GM19043 (cell line): ENCODE results near the gene ACTR1A.
"Not testable (repeated sequence)": the region's sequence is repeated elsewhere in the genome, so short reads cannot be mapped to it uniquely, and the experiment has no call there.

Source experiments
- ATAC-seq: cut with Tn5 transposase; IDR thresholded peaks from one replicate; pipeline ENCODE4 v1.9.1; 2021; ENCODE audit warnings: low read depth; ENCODE audit not compliant: unreplicated experiment

Gene ACTR1A

DNA sequence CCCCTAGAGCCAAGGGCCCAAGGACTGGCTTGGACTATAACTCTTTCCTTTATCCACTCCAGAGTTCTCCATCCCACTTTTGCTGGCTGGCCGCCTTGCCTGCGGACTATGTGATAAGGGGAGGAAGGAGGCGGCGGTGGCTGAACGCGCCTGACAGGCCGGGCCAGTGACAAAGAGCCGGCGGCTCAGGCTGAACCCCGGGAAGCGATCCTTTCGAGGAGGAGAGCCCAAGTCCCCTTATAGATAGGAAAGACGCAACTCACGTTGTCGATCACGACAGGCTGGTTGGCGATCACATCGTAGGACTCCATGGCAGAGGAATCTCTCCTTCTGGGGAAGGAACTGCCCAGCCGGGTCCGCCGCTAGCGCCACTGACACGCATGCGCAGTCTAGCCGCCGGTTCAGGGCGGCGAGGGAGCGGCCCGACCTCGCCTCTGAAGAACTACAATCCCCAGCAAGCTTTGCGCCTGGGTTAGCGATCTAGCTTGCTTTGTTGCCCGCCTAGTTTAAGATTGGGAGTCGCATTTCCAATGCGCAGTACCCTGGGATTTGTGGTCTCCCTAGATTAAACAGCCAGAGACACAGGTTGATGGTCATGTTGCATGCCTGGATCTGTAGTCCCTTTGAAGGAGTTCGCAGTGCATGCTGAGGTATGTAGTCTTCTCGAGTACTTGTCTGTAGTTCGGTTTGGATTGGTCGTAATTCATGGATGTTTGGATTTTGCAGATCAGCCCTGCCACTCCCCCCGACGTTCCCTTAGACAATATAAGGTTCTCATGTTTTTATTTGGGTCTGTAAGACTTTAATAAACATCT, at the start of gene ACTR1A:
ACTR1A (minus strand) TSS at position 376 of the 815 bp plus-strand sequence; CDS start at position 311, 65 bp downstream.
- peak; percentile 47 for ATAC-seq

DNA sequence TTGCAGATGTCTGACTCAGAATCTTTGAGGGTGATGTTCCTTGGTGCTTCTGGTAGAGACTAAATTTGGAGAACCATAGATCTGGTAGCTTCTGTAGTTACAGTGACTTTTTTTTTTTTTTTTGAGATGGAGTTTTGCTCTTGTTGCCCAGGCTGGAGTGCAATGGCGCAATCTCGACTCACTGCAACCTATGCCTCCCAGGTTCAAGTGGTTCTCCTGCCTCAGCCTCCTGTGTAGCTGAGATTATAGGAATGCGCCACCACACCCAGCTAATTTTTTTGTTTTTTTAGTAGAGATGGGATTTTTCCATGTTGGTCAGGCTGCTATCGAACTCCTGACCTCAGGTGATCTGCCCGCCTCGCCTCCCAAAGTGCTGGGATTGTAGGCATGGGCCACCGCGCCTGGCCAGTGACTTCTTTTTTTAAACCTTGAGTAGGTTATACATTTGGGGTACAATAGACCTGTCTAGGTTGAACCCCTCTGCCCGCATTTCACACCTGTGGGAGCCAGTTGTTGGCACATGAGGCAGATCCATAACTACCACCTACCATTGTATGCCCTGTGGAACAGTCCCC, 48.2 kb upstream of the ACTR1A start:
- no peak for ATAC-seq

DNA sequence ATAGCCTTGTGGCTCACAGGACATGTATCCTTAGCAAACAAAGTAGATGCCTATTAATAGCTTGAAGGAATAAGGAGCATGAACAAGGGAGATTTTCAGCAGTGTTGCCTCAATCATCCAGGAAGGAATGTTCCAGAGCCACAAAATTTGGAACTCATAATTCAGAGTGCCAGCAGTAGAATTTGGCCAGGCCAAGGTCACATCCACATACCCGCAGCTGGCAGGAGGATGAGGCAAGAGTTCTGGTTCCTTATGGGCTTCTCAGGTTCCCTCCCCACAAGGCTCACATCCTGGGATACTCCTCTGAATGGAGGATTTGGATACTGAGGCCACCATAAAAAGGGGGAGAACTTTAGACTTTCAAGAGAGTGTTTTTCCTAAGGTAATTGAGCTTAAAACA, 47.0 kb upstream of the ACTR1A start:
- ATAC-seq: no peak

DNA sequence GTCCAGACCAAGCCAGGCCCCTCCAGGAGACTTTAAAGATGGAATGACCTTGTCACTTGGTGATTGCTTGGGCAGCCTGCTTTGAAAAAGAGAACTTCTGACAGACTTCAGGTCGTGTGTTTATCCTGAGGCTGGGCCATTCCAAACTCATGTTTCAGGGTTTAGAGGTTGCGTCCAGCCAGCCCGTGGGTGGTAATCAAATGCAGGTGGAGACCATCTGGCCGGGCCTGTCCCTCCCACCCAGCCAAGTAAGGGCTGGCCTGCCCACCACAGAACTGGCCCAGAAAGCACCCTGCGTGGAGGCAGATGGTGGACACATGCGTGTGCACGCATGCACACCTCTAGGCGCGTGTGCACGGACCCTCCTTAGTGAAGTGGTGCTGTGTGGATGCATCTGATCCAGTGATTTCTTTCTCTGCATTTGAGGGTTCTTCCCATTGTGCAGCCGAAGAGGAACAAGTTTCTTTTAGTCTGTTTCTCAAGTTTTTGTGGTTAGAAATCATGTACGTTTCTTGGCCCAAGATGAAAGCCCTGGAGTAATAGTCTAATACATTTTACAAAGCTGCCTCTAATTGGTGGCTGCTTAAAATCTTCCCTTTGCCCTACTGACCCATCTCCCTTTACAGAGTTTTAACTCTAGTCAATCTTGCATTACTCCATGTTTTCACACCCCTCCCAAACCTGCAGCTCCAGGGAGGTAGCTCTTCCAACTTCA, 44.3 kb upstream of the ACTR1A start:
- ATAC-seq: no peak

DNA sequence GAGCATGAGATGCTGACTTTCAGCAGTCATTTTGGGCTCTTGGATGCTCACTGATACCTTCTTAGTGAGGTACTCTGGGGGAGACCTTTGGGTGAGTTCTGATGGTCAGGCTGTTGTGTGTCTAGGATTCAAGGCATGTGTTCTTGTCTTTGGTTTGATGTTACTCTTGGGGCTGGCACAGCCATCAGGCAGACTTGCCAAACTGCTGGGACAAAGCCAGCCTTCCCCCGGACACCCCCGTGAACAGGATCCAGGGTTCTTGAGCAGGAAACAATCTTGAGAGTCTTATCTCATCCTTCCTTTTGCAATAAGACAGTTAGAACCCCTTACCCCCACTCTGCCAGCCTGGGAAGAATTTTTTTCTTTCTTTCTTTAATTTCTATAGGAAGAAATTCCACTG, 43.5 kb upstream of the ACTR1A start:
- ATAC-seq: no peak

DNA sequence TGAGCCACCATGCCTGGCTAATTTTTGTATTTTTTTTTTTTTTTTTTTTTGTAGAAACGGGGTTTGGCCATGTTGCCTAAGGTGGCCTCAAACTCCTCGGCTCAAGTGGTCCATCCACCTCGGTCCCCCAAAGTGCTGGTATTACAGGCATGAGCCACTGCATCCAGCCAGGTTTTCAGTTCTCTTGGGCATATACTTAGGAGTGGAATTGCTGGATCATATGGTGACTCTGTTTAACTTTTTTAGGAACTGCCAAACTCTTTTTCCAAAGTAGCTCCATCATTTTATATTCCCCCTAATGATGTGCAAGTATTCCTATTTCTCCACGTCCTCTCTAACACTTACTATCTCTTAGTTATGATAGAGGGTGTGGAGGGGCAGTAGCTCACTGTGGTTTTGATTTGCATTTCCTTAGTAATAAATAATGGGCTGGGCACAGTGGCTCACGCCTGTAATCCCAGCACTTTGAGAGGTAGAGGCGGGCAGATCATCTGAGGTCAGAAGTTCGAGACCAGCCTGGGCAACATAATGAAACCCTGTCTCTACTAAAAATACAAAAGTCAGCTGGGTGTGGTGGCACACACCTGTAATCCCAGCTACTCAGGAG, 42.9 kb upstream of the ACTR1A start:
- no peak for ATAC-seq

DNA sequence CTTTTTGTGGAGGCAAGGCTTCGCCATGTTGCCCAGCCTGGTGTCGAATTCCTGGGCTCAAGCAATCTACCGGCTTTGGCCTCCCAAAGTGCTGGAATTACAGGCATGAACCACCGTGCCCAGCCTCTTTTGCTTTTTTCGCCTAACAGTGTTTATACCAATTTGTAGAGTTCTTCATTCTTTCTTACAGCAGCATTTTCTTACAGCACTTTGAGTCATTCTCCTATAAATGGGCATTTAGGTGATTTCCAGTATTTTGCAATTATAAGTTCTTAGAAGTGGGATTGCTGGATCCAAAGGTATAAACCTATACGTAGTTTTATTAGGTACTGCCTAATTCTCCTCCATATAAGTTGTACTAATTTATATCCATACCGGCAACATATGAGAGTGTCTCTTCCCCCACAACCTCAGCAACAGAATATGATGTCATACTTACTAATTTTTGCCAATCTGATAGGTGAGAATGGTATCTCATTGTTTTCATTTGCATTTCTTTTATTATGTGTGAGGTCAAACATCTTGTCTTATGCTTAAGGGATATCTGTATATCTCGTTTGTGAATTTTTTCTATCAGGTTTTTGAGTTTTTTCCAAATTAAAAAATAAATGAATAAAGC, 40.4 kb upstream of the ACTR1A start:
- no peak for ATAC-seq

DNA sequence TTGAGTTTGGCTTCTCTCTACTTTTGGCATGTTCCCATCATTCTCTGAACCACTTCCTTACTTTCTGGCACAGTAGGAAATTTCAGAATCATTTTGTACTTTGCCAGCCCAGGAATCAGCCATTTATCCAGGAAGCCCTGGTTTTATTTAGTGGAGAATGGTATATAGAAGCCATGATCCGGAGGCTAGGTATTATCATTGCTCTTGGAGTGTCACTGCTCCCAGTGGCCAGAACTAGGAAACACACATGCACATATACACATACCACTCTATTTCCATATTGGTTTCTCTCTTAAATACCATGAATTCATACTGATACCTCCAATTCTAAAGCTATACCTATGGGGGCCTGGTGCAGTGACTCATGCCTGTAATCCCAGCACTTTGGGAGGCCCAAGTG, 37.5 kb upstream of the ACTR1A start:
- ATAC-seq: peak; percentile 77

DNA sequence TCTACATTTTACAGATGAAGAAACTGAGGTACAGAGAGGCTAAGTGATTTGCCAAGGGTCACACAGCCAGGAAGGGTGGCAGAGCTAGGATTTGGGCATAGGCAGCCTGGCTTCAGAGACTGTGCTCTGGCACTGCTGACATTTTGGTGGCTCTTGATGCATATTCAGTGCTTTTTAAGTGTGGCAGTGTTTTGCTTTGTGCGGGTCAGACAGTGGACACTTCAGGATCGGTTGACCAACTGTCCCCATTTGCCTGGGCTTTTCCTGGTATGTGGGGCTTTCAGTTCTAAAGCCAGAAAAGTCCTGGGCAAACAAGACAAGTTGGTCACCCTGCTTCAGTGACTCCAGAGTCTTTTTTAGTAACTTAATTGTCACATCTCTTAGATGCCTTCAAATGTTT, 36.3 kb upstream of the ACTR1A start:
- ATAC-seq: no peak

DNA sequence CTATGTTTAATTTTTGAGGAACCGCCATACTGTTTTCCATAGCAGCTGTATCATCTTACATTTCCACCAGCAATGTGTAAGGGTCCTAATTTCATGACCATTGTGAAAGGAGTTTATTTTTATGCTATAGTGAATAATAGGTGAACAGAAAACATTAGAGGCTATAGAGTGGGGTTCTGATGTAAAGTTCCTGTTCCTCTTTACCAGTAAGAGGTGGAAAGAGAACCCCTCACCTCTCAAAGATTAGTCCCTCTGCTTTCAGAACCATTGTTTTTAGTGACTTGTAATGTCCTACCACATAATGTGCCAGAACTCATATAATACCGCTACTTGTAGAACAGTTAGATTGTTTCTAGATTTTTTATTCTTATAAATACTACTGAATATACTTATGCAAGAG, 35.4 kb upstream of the ACTR1A start:
- ATAC-seq: no peak

DNA sequence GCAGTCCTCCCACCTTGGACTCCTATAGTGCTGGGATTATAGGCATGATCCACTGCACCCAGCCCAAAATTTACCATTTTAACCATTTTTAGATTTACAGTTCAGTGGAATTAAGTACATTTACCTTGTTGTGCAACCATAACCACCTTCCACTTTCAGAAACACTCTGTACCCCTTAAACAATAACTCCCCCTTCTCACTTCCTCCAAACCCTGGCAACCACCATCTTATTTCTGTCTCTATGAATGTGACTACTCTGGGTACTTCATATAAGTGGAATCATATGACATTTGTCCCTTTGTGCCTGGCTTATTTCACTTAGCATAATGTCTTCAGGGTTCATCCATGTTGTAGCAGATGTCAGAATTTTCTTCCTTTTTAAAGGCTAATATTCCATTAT, 34.9 kb upstream of the ACTR1A start:
- no peak for ATAC-seq

DNA sequence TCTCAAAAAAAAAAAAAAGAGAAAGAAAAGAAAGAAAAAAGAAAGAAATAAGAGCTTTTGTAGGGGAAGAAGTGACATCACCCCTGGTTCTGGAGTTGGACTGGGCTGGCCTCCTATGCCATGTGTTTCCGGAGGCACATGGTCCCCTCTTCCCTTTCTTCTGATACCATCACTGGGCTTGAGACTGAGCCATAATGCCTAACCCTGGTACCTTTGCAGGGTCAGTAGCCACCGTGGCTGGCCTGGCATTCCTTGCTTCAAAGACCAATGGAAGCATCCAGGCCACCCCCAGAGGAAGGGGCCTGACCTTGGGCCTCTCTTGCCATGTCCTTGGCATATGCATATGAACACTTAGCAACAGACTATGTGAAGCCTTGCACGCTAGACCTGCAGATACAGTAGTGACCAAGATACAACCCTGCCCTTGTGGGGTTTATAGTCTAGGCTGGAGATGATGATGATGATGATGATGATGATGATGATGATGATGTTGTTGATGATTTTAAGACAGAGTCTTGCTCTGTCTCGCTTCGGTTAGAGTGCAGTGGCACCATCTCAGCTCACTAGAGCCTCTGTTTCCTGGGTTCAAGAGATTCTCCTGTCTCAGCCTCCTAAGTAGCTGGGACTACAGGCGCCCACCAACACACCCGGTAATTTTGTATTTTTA, 33.1 kb upstream of the ACTR1A start:
- no peak for ATAC-seq

DNA sequence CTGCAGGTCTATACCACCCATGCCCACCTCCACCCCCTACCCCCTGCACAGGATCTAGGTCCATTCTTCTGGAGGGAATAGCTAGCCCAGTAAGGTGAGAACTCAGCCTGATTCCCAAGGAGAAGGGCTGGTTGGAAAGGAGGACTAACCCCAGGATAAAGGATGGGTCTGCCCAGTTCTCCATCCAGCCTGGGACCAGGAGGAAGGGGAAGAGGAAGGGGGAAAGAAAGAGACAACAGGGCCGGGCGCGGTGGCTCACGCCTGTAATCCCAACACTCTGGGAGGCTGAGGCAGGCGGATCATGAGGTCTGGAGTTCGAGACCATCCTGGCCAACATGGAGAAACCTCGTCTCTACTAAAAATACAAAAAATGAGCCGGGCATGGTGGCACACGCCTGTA, 32.5 kb upstream of the ACTR1A start:
- ATAC-seq: not testable (repeated sequence)

DNA sequence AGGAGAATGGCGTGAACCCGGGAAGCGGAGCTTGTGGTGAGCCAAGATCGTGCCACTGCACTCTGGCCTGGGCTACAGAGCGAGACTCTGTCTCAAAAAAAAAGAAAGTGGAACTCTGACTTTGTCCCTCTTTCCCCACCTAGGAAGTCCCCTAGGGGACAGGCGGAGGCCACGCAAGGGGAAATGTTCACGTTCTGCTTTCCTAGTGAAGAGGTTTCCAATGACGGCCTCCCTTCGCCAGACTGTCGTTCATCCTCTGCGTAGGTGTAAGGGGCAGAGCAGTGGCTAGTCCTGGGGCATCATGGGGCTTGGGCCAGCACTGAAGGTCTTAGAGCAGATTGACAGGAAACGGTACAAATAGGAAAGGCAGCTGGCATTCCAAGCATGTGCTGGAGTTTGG, 31.8 kb upstream of the ACTR1A start:
- ATAC-seq: no peak

DNA sequence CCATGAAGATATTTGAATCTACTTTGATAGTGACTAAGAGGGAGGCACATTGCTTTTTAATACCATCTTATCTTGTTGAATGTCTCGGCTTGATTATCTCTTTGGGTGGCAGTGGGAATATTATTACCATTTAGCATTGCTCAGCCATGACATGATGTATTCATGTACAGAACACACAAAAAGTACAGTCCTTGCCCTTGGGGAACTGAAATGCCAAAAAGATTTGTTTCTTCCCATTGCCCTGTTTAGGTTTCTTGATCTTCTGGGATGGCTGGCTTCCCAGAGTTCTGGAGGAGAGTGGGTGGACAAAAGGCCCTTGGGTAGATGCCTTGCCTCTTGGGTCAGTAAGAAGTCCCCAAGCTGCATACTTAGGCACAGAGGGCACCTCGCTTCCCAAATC, 25.0 kb upstream of the ACTR1A start:
- ATAC-seq: no peak

DNA sequence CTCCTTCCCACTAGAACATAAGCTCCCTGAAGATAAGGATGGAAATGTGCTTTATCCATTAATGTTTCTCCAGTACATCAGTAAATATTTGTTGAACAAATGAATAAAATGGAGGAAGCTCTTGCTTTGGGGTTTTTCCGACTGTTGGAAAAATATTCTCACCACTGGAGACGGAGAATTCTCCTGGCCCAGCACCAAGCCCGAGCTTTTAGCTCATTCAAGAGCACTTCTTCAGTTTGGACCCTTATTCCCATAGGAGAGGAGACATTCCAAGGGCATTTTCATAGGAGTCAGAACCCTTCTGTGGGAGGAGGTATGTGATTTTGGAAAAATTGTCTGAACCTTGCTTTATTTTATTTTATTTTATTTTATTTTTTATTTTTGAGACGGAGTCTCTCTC, 22.2 kb upstream of the ACTR1A start:
- no peak for ATAC-seq

DNA sequence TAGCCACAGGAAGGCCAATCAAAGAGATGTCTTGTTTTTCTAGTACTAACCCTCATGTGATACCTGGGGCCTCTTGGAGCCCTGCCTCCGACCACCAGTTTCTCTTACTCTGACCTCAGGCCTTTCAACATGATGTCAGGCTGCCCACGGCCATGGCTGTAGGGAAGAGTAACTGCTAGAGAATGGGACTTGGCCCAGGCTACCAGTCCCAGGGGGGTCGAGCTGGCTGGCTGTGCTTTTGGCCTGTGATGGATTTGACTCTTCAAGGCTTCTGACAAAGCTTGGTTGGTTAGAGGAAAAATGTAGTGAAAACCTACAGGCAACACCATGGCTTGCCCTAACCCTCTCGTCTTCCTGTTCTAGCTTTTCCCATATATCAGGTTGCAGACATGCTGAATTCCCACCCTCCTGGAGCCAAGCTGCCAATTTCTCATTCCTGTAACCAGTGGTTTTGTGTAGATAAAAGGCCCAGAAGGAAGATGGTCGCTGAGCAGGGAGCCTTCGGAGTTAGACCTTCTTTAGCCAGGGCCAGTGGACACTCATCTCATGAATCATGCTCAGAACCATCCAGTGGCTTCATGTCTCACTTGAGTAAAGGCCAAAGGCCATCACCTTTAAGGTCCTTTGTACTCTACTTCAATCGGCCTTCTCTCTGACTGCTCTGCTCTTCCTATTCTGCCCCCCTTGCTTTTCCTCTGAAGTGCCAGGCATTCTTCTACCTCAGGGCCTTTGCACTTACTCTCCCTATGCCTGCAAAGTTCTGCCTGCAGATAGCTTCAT, 20.9 kb upstream of the ACTR1A start:
- ATAC-seq: no peak

DNA sequence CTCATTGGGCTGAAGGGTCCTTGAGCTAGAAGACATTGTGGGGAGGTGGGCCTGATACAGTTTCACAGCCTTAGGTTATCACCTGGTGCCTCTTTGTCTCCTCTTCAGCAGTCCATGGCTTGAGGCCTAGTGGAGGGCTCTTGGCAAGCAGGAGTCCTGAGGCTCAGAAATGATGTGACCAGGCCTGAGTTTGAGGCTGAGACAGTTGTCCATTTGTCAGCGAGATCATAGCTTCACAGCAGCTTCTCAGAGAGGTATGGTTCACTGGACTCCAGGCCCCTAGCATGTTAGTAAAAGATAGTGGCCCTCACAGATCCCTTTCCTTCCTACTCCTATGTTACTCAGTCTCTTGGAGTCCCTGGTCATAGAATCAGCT, 20.4 kb upstream of the ACTR1A start:
- no peak for ATAC-seq

DNA sequence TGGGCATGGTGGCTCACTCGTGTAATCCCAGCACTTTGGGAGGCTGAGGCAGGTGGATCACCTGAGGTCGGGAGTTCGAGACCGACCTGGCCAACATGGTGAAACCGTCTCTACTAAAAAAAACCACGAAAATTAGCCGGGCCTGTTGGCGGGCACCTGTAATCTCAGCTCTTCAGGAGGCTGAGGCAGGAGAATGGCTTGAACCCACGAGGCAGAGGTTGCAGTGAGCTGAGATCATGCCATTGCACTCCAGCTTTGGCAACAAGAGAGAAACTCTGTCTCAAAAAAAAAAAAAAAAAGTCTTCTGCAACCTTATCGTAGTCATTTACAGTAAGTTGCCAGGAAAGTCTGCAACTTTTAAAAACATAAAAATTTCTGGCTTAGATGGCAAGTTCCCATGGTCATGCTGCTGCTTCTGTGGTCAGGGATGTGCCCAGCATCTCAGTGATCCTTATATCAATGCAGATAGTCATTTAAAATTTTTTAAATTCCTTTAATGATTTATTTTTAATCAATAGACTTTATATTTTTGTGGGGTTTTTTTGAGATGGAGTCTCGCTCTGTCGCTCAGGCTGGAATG, 16.8 kb upstream of the ACTR1A start:
- no peak for ATAC-seq
